Medulla oblongata (tissue), 1 donor: ENCODE measurements around the gene AAK1.
A peak's percentile ranks its signal among the peaks of the same experiment; 100 is the strongest.
"Not testable (repeated sequence)": the region's sequence is repeated elsewhere in the genome, so short reads cannot be mapped to it uniquely, and the experiment has no call there.

ENCODE experiments used
- DNase-seq: peaks from one replicate; pipeline ENCODE4 v3.0.0-alpha.2; 2015; ENCODE audit errors: extremely low spot score

Gene AAK1

GRCh38 chr2:69625078-69625795 is 18.3 kb downstream of the AAK1 start:
- DNase-seq = no peak

- no peak for DNase-seq
Observed at GRCh38 chr2:69624611-69625010, 18.9 kb downstream of the AAK1 start.

- DNase-seq = no peak
Observed at GRCh38 chr2:69624131-69624530, 19.4 kb downstream of the AAK1 start.

GRCh38 chr2:69623236-69623635 is 20.3 kb downstream of the AAK1 start:
- DNase-seq = no peak

- DNase-seq = not testable (repeated sequence)
Observed at GRCh38 chr2:69622805-69623204, 20.7 kb downstream of the AAK1 start.

GRCh38 chr2:69622017-69622540 is 21.5 kb downstream of the AAK1 start:
- DNase-seq = not testable (repeated sequence)

GRCh38 chr2:69621440-69621839 is 22.1 kb downstream of the AAK1 start:
- no peak for DNase-seq

- no peak for DNase-seq
Observed at GRCh38 chr2:69620870-69621269, 22.7 kb downstream of the AAK1 start.

GRCh38 chr2:69619725-69620124 is 23.8 kb downstream of the AAK1 start:
- no peak for DNase-seq

- DNase-seq = no peak
Observed at GRCh38 chr2:69618362-69618761, 25.2 kb downstream of the AAK1 start.

- no peak for DNase-seq
Observed at GRCh38 chr2:69617744-69618143, 25.8 kb downstream of the AAK1 start.

- DNase-seq = no peak
Observed at GRCh38 chr2:69616755-69617154, 26.8 kb downstream of the AAK1 start.

GRCh38 chr2:69615969-69616368 is 27.6 kb downstream of the AAK1 start:
- DNase-seq = no peak

GRCh38 chr2:69615078-69615625 is 28.4 kb downstream of the AAK1 start:
- no peak for DNase-seq

- DNase-seq = no peak
Observed at GRCh38 chr2:69612707-69613106, 30.8 kb downstream of the AAK1 start.

- no peak for DNase-seq
Observed at GRCh38 chr2:69612200-69612599, 31.3 kb downstream of the AAK1 start.

GRCh38 chr2:69608109-69608508 is 35.4 kb downstream of the AAK1 start:
- DNase-seq = no peak

- not testable (repeated sequence) for DNase-seq
Observed at GRCh38 chr2:69606771-69607170, 36.8 kb downstream of the AAK1 start.

GRCh38 chr2:69605284-69605683 is 38.3 kb downstream of the AAK1 start:
- no peak for DNase-seq

GRCh38 chr2:69604836-69605235 is 38.7 kb downstream of the AAK1 start:
- DNase-seq = peak; percentile 29

GRCh38 chr2:69604026-69604678 is 39.4 kb downstream of the AAK1 start:
- no peak for DNase-seq

GRCh38 chr2:69603146-69603743 is 40.3 kb downstream of the AAK1 start:
- no peak for DNase-seq
